ENCODE data around the gene MVB12B.

The MVB12B gene

DNA sequence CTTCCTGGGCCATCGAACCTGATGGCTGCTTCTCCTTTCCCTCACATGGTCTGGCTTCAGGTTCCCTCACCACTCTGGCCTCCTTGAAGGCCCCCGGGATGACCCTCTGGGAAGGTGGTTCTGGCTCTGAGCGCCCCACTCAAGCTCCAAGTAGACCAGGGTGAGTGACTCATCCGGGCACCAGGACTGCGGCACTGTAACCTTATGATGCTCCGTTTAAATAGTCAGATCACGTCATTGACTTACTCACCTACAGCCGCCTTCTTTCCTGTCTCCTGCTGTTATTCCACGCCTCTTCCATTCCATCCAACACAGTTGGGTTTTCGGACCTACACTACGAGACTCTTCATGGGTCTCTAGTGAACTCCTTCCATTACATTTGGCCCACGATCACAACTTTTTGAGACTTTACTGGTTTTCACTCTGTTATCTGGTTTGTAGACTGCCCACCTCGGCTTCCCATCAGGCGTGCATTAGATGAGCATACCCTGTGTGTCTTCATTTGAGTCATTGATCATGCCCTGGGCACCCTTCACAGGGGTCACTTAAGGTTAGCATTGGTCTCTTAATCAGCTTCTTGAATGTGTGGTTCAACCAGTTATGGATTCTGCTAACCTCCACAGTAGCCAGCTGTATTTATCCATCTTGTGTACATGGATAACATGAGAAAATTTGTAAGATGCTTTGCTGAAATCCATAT is 148.3 kb downstream of the MVB12B start:
- TF ChIP-seq GATA3 (IDR thresholded peaks at IDR 0.05; ENCODE audit: low read depth, low read length) = no peak
- TF ChIP-seq GATA2 (IDR thresholded peaks at IDR 0.05; ENCODE audit: low read depth, low read length) = no peak

GRCh38 chr9:126475933-126476555 is 149.4 kb downstream of the MVB12B start:
- TF ChIP-seq GATA2 (IDR thresholded peaks at IDR 0.05; ENCODE audit: low read depth, low read length) = no peak
- no peak for TF ChIP-seq GATA3 (IDR thresholded peaks at IDR 0.05; ENCODE audit: low read depth, low read length)

DNA sequence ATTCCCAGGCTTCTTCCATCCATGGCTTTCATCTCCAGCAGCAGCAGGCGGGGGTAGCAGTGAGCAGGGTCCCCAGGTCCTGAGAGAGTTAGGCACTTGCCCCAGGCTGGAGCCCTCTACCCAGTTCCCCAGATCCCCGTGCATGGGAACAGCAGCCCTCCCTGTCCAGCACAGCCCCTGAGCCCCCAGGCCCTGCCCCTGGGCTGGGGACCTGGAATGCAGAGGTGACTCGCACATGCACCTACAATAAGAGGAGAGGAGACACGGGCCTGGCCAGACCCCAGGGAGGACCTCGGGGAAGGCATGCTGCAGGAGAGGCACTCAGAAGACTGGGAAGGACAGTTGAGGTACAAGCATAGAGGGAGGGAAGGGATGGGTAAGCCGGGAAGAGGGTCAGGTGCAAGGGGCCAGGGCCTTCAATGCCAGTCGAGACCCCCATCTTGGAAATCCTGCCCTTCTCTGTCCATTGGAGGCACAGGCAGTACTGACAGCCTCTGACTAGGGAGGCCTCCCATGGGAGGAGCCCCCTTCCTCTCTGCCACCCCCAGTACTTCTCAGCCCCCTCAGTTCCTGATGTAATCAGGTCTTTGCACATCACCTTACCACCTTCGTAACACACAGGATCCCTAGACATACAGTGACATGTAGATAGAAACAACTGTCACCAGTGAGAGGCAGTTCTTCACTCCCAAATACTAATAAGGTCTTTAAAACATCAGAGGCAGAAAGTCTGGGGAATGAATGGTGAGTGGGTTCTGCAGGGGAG is 151.8 kb downstream of the MVB12B start:
- TF ChIP-seq GATA3 (IDR thresholded peaks at IDR 0.05; ENCODE audit: low read depth, low read length) = no peak
- no peak for TF ChIP-seq GATA2 (IDR thresholded peaks at IDR 0.05; ENCODE audit: low read depth, low read length)

DNA sequence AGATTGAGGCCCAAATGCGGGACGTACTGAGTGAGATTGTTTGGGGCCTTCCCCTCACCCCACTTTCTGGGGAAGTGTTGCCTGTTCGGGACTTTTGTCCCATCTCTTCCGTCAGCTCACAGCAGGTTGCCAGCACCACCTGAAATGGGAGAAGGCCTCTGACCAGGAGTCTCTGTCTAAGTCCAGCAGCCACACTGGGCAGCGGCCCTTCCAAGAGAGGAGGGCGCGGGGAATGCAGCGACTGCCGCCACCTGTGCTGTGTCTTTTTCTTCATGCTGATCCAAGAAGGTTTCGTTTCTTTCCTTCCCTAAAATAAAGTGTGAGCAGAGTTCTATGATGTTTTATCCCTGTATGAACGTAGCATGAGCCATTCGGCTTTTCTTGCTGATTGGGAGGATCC is 152.9 kb downstream of the MVB12B start:
- no peak for TF ChIP-seq GATA3 (IDR thresholded peaks at IDR 0.05; ENCODE audit: low read depth, low read length)
- TF ChIP-seq GATA2 (IDR thresholded peaks at IDR 0.05; ENCODE audit: low read depth, low read length) = no peak

GRCh38 chr9:126480813-126481212 is 154.2 kb downstream of the MVB12B start:
- TF ChIP-seq GATA2 (IDR thresholded peaks at IDR 0.05; ENCODE audit: low read depth, low read length) (no peak), GATA3 (IDR thresholded peaks at IDR 0.05; ENCODE audit: low read depth, low read length) (no peak)

GRCh38 chr9:126481862-126482261 is 155.2 kb downstream of the MVB12B start:
- TF ChIP-seq GATA2 (IDR thresholded peaks at IDR 0.05; ENCODE audit: low read depth, low read length) = no peak

DNA sequence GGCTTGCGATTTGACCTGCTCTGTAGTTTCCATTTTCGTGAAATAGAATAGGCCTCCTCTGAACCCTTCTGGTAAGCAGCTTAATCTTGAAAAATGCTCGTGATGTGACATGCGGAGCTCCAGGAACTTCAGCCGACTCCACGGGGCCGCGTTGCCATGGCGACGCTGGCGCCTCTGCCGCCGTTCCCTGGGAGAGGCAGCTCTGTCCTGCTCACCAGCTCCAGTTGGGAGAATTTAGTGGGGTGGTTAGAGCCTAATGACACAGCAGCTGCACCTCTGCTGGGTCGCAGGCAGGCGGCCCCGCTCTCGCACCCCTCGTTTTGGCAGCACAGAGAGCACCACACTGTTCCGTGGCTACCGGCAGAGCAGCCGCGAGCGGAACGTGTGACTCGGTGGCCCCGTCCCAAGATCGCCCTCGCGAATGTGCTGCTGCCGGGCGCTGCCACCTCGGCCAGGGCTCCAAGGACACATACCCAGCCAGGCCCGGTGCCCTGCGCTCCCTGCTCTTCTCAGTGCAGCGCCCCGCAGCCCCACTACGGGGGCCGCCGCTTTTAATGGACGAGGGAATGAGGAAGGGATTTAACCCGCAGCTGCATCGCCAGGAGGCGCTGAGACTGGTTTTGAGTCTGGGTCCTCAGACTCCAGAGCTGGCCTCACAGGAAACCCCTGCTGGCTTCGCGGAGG is 155.9 kb downstream of the MVB12B start:
- TF ChIP-seq GATA2 (IDR thresholded peaks at IDR 0.05; ENCODE audit: low read depth, low read length) (no peak), GATA3 (IDR thresholded peaks at IDR 0.05; ENCODE audit: low read depth, low read length) (no peak)

DNA sequence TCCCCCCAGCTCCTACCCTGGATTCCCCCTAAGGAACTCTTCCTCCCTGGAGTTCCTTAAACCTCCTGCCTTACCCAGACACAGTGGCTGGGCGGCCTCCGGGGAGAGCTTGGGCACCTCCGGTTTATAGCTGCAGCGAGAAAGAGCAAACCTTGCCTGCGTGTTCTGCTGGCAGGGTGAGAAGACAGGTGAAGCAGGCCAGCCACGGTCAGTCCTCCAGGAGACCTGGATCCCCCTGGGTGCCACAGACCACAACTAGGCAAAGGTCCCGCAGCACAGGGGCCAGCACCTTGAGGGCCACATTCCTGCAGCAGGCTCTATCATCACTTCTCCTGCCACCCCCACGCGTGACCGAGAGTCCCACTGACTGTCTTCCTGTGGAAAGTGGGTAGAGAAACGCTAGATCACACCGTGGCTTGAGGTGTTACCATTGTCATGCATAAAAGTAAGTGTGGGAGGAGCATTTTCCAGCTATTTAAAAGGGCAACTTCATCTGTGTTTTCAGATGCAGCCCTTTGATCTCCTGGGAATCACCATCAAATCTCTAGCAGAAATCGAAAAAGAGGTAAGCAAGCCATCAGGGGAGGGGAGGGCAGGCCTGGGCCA is 156.9 kb downstream of the MVB12B start:
- TF ChIP-seq GATA2 (IDR thresholded peaks at IDR 0.05; ENCODE audit: low read depth, low read length) (no peak), GATA3 (IDR thresholded peaks at IDR 0.05; ENCODE audit: low read depth, low read length) (no peak)

DNA sequence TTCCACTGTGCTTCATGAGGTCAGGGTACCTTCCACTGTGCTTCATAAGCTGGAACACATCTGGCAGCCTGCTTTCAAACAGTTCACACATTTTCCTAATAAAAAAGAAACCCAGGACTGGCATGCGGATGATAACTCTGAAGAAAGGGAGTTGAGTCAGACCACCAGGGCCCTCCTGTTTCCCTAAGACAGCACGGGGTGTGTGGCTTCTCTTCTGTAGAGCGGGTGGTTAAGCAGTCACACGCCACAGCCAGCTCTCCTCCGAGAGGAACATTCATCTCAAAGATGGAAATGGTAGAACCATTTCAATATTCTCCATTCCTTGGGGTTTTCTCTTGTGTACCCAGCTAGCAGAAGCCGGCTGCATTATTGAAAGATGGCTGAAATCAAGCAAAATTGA is 159.0 kb downstream of the MVB12B start:
- no peak for TF ChIP-seq GATA3 (IDR thresholded peaks at IDR 0.05; ENCODE audit: low read depth, low read length)
- TF ChIP-seq GATA2 (IDR thresholded peaks at IDR 0.05; ENCODE audit: low read depth, low read length) = no peak

- no peak for TF ChIP-seq GATA2 (IDR thresholded peaks at IDR 0.05; ENCODE audit: low read depth, low read length)
- no peak for TF ChIP-seq GATA3 (IDR thresholded peaks at IDR 0.05; ENCODE audit: low read depth, low read length)
Observed at GRCh38 chr9:126486276-126486675, 159.6 kb downstream of the MVB12B start.

DNA sequence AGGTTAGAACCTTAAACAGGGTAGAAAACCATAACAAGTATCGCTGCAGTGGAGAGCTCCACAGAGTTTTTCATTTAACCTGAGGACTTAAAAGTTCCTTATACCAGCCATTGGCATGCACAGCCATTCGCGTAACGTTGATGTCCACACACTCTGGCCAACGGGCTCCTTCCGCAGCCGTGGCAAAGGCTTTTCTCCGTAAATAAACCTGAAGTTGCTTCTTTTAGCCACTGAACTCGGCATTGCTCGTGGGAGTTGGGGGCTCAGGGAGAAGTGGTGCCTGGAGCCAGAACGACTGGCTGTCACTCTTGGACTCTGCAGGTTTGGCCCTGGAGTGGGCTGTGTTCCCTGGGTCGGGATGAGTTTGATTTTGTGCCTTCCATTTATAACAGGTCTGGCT is 161.2 kb downstream of the MVB12B start:
- TF ChIP-seq GATA2 (IDR thresholded peaks at IDR 0.05; ENCODE audit: low read depth, low read length) = no peak
- no peak for TF ChIP-seq GATA3 (IDR thresholded peaks at IDR 0.05; ENCODE audit: low read depth, low read length)

- no peak for TF ChIP-seq GATA2 (IDR thresholded peaks at IDR 0.05; ENCODE audit: low read depth, low read length)
- TF ChIP-seq GATA3 (IDR thresholded peaks at IDR 0.05; ENCODE audit: low read depth, low read length) = no peak
Observed at GRCh38 chr9:126488310-126488709, 161.7 kb downstream of the MVB12B start.

DNA sequence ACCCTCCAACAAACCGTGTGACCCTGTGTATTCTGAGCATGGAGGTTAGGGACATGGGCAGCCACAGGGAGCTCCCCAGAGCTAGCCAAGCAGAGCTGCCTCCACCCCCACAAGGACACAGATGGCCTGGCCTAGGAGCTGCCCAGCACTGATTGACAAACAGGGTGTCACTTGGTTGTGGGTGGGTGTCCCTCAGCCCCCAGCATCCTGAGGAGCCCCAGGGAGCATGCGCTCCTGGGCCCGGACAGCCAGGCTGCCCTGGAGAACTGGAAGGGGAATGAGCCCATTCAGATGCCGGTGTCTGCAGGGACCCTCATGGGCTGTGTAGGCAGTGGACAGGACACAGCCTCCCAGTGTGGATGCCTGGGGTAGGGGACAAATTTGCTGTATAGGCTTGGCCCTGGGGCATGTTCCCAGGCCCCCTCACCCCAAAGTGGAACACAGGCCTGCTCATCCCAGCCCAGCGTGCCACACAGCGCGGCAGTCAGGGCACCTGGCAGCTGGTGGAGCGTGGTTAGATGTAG is 162.3 kb downstream of the MVB12B start:
- no peak for TF ChIP-seq GATA2 (IDR thresholded peaks at IDR 0.05; ENCODE audit: low read depth, low read length)
- TF ChIP-seq GATA3 (IDR thresholded peaks at IDR 0.05; ENCODE audit: low read depth, low read length) = no peak
